Epithelial cell of prostate (primary cell): Measurements from ENCODE around the gene TNP2.

Source experiments
- DNase-seq: peaks from one replicate; pipeline ENCODE4 v3.0.0-alpha.2; 2011; ENCODE audit warnings: low read depth, low spot score
- H3K27ac ChIP-seq: fragments of 450-650 bp; 2 replicates; pipeline ENCODE4 v1.5.1; 2017; ENCODE audit warnings: mild to moderate bottlenecking

Gene TNP2

GRCh38 chr16:11245988-11246387, 23.1 kb downstream of the TNP2 start:
- H3K27ac ChIP-seq: no peak overlapping the region
- no peak for DNase-seq

DNA sequence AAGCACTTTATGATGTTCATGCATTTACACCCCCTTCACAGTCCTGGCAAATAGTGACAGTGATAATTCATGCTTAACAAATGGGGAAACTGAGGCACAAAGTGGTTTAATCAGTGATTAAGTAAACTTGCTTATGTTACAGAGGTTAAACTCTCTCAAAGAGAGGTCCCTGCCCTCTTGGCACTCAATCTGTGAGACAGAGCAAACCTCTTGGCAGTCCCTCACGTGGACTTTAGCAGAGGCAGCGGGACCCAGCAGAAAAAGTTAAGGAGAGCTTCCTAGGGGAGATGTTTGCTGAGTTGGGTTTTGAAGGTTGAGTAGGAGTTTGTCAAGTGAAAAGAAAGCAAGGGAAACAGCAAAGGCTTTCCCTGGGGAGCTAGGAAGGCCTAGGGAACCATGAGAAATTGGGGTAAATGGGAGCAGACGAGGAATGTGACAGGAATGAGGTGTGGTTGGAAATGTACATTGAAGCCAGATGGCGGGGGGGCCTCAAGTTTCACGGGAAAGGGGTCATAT, 23.8 kb downstream of the TNP2 start:
- H3K27ac ChIP-seq: no peak overlapping the region
- no peak for DNase-seq

- no peak overlapping the region for H3K27ac ChIP-seq
- no peak for DNase-seq
Measured at GRCh38 chr16:11242658-11243057, 26.5 kb downstream of the TNP2 start.

DNA sequence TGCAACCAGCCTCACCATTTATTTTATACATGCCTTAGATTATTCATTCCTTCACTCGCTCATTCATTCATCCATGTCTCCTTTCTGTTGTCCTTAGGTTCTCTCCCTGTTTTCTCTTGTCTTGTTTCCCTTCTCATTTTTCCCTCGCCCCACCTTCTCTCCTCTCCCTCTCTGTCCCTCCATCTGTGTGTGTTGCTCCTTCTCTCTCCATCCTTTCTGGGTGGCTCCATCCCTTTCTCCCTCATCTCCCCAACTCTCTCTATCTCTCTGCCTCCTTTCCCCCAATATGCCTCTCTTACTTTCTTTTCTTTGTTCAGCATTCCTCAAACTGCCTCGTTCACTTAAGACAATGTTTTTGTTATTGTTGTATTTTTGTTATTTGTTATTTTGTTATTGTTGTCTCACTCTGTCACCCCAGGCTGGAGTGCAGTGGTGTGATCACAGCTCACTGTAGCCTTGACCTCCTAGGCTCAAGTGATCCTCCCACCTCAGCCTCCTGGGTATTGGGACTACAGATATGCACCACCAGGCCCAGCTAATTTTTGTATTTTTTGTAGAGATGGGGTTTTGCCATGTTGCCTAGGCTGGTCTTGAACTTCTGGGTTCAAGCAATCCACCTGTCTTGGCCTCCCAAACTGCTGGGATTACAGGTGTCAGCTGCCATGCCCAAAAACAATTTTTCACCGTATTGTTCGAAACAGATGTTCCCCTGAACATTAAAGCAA, 27.5 kb downstream of the TNP2 start:
- DNase-seq: no peak

DNA sequence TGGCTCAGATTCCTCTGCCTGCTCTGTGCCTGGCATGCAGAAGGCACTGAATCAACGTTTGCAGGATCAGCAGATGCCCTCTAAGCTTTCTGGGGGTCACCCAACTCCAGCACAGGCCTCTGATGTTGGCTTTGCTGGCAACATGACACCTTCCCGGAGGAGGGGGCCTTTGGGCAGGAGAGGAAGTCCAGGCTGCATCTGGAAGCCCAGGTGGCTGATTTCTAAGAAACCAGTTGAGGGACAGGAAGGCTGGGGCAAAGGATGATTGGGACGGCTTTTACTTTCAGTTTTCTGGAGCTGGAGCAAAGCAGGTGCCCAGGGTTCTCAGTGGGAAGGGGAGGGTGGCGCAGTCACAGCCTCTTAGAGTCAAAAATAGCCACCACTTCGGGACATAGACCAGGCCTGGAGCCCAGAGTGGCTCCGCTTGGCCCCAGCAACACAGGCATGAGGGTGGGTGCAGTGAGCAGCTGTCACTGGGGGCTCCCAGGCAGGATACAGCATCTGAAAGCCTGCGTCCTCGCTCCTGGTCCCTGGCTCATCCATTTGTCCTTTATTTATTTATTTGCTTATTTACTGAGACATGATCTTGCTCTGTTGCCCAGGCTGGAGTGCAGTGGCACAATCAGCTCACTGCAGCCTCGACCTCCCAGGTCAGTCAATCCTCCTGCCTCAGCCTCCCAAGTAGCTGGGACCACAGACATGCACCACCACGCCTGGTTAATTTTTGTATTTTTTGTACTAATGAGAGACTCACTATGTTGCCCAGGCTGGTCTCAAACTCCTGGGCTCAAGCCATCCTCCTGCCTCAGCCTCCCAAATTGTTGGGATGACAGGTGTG, 28.3 kb downstream of the TNP2 start:
- H3K27ac ChIP-seq: no peak overlapping the region
- DNase-seq: no peak

More for the DNA sequence above, 27.5 kb downstream of the TNP2 start:
- H3K27ac ChIP-seq: no peak overlapping the region

GRCh38 chr16:11239644-11240632, 29.2 kb downstream of the TNP2 start:
- no peak for DNase-seq
- no peak overlapping the region for H3K27ac ChIP-seq

DNA sequence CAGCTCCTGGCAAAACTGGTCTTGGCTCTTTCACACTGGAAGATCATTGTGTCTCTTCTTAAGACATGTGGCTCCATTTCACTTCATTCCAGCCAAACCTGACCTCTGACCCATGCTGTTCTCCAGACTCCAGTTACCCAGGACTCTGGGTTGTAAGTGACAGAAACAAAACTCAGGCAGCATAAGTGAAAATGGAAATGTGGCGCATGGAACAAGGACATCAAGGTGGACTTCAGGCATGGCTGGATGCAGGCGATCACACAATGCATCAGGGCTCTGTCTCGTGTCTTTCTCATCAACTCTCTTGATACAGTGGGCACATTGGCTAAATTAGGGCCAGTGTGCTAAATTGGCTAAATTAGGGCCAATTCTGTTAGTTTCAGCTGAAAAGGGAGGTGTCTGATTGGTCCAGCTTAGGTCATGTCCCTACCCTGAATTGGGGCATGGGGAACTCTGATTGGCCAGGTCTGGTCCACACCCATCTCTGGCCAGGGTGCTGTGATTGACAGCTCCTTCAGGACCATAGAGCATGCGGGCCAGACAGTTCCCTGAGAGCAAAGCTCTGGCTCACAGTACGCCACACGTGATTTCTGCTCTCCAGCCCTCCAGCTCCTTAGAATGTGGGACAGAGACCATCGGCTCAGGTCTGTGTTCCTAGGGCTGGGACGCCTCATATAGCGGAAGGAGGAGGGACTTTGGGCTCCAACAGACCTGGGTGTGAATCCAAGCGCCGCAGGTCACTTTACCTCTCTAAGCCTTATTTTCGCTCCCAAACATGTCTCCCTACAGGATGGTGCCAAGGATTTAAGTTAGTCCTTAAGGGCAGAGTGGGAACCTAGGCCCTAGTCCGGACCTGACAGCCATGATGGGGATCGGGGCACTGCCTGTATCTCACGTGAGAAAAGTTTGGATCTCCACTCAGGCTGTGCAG, 30.6 kb downstream of the TNP2 start:
- H3K27ac ChIP-seq: no peak overlapping the region
- DNase-seq: no peak

DNA sequence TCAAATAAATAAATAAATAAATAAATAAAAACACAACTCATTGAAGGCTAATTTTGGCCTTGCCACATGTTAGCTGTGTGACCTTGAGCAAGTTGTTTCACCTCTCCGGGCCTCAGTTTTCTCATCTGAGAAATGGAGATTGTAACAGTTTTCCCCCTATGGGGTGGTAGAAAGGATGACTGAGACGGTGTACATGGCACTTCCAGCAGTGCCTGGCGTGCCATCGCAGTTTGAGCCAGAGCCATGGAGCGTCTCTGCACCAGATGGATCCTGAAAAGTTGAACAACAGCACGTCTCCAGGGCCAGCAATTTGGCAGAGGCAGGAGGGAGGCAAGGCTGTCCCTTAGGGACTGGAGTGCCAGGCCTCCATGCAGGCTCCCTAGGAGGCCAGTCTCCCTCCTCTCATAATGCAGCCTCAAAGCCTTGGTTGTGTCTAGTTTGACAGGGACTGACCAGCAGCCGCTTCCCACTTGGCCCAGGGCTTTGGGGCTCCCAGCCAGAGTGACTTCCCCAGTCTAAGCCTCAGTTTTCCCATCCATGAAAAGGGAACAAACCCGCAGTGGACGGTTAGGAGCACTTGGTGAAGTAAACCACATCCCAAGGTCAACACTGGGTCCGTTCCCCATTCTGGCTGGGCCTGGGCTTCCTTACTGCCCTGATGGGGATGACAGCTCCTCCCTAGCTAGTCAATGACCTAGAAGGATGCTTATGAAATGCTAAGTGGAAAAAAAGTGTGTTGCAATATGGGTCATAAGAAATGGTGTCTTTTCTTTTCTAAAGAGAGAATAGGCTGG, 32.5 kb downstream of the TNP2 start:
- DNase-seq: no peak
- H3K27ac ChIP-seq: no peak overlapping the region

GRCh38 chr16:11235703-11235991, 33.5 kb downstream of the TNP2 start:
- no peak for DNase-seq
- H3K27ac ChIP-seq: no peak overlapping the region

- no peak overlapping the region for H3K27ac ChIP-seq
- no peak for DNase-seq
Measured at GRCh38 chr16:11234884-11235702, 34.0 kb downstream of the TNP2 start.

DNA sequence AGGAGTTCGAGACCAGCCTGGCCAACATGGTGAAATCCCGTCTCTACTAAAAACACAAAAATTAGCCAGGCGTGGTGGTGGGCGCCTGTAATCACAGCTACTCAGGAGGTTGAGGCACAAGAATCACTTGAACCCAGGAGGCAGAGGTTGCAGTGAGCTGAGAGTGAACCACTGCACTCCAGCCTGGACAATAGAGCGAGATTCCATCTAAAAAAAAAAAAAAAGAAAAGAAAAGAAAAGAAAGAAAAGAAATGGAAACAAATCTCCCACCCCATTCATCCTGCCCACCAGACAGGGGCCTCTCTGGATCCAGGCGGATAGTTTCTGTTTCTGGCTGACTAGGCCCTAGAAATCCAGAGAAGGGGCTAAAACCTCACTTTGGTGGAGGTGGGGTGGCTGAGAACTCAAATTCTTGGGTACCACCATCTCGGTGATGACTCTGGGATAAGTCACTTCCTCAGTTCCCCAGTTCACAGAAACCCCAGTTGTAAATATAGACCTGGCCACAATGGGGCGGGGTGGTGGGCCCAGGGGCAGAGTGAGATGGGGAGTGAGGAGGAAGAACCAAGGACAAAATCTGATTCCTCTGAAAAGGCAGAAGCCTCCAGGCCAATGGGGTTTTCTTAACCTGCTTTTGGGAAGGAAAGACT, 35.3 kb downstream of the TNP2 start:
- no peak for DNase-seq
- H3K27ac ChIP-seq: no peak overlapping the region

DNA sequence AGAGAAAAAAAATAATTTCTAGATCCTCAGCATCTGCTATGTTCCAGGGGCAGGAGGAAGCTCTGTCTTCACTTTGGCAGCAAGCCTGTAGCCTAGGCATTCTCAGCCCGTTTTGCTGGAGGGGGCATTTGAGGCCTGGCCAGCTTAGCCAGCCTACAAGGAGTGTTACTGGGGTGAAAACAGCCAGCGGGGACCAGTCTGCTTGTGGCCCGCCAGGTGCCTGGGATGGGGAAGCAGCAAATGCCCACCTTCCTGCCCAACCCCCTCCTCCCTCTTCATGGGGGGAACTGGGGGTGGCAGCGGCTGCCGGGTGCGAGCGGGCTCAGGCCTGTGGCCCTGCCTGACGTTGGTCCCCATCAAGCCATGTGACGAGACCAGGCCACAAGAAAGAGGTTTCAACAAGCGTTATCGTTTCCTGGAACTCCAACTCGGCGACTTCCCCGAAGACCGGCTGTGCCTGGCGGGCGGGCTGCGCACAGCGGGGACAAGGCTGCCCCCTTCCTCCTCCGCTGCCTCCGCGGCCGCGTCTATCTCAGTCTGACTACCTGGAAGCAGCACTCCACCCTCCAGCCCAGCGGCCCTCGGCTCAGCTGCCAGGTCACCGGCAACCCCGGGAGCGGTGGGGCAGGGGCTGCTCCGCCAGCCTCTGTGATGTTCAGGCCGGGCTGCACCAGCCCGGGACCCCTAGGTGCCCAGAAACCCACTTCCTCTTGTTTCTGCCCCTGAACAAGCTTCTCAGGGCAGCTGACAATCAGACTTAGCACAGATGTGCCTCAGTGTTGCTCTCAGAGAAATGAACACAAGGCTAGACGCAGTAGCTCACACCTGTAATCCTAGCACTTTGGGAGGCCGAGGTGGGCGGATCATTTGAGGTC, 36.0 kb downstream of the TNP2 start:
- DNase-seq: no peak
- no peak overlapping the region for H3K27ac ChIP-seq

- no peak overlapping the region for H3K27ac ChIP-seq
- no peak for DNase-seq
Measured at GRCh38 chr16:11232302-11232851, 36.7 kb downstream of the TNP2 start.

GRCh38 chr16:11231367-11231970, 37.7 kb downstream of the TNP2 start:
- no peak overlapping the region for H3K27ac ChIP-seq
- DNase-seq: no peak

GRCh38 chr16:11229906-11230305, 39.2 kb downstream of the TNP2 start:
- H3K27ac ChIP-seq: no peak overlapping the region
- DNase-seq: no peak

- DNase-seq: no peak
- no peak overlapping the region for H3K27ac ChIP-seq
Measured at GRCh38 chr16:11229432-11229831, 39.7 kb downstream of the TNP2 start.
